Measurements from ENCODE around the gene LPAR5. TPM values are rescaled to one million over a fixed set of nuclear protein-coding genes. Genes with fewer than 3 reads are reported as not detected.

Gene LPAR5
- total RNA-seq, 1 donor from 2014 or later: 2.1 TPM

DNA sequence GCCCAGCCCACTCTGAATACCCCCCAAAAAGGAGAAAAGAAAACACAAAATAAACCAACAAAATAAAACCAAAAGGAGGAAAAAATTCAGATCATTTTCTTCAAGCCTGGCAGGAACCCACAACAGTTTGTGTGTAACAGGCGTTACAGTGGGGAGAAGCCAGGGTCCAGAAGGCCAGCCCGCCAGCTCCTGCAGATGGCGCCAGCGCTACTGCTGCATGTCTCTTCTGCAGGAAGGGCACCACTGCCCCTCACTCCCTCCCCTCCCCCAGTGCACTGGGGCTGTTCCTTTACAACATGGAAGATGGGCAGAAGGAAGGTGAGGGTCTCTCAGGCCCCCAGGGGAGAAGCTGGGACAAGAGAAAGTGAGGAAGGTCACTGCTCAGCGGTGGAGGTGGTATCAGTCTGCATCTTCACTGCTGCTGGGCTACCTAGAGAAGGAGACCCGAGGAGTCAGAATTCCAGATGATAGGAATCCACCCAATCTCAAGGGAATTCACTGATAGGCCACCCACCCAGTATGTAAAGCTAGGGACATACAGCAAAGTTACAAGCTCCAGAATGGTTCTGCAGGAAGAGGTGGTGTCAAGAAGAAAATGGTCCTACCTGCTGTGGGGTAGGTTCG lies 65.4 kb downstream of the LPAR5 start:
- DNase-seq (ENCODE audit: low read depth) (peak; percentile 20), FAIRE-seq (no peak)

DNA sequence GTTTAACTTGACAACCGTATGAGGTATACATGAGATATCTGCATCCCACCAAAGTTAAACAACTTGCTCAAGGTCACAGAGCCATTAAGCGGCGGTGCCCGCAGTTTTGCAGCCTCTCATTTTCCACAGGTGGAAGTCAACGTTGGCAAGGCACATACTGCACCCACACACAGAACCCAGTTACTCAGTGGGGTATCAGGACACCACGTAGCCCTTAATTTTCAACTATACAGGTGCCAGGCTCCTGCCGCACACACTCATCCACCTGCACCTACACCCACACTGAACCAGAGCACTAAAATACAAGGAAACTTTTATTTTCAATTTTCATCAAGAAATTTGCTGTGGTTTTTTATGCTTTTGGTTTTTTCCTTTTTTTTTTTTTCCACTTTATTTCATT lies 66.0 kb downstream of the LPAR5 start:
- TF ChIP-seq, protein P1, sequence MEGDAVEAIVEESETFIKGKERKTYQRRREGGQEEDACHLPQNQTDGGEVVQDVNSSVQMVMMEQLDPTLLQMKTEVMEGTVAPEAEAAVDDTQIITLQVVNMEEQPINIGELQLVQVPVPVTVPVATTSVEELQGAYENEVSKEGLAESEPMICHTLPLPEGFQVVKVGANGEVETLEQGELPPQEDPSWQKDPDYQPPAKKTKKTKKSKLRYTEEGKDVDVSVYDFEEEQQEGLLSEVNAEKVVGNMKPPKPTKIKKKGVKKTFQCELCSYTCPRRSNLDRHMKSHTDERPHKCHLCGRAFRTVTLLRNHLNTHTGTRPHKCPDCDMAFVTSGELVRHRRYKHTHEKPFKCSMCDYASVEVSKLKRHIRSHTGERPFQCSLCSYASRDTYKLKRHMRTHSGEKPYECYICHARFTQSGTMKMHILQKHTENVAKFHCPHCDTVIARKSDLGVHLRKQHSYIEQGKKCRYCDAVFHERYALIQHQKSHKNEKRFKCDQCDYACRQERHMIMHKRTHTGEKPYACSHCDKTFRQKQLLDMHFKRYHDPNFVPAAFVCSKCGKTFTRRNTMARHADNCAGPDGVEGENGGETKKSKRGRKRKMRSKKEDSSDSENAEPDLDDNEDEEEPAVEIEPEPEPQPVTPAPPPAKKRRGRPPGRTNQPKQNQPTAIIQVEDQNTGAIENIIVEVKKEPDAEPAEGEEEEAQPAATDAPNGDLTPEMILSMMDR (IDR thresholded peaks at IDR 0.05; ENCODE audit: insufficient read depth, low read length, severe bottlenecking): no peak
- FAIRE-seq (no peak), DNase-seq (ENCODE audit: low read depth) (no peak)
- Histone ChIP-seq H3K4me3 (ENCODE audit: low read depth, low read length) (no peak overlapping the region), H3K36me3 (ENCODE audit: control insufficient read depth, insufficient read depth, low read length) (peaks cover 17% of the 10 kb centered on the region), H3K27me3 (ENCODE audit: control insufficient read depth, insufficient read depth, low read length) (no peaks in the 10 kb centered on the region)

More for the DNA sequence above, 65.4 kb downstream of the LPAR5 start:
- H3K4me3 ChIP-seq (ENCODE audit: low read depth, low read length): no peak overlapping the region
- no peaks in the 10 kb centered on the region for H3K27me3 ChIP-seq (ENCODE audit: control insufficient read depth, insufficient read depth, low read length)
- TF ChIP-seq, protein P1 (IDR thresholded peaks at IDR 0.05; ENCODE audit: insufficient read depth, low read length, severe bottlenecking): peak; percentile 69
- H3K36me3 ChIP-seq (ENCODE audit: control insufficient read depth, insufficient read depth, low read length): peaks cover 17% of the 10 kb centered on the region

DNA sequence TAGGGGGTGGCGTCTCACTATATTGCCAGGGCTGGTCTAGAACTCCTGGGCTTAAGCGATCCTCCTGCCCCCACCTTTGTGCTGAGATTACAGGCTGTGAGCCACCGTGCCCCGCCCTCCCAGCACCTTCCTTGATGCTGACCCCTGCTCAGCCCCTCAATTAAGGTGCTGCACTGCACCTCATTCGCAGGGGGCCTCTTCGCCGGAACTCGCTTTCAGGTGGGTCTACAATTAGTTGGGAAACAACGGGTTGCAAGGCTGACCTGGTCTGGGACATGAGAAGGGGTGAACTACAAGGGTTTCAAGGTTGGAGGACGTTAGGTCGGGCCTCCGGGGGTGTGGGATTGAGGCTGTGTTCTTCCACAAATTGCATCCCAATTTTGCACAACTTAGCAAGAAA lies 66.4 kb downstream of the LPAR5 start:
- Histone ChIP-seq H3K4me3 (ENCODE audit: low read depth, low read length) (no peak overlapping the region), H3K27me3 (ENCODE audit: control insufficient read depth, insufficient read depth, low read length) (no peaks in the 10 kb centered on the region), H3K36me3 (ENCODE audit: control insufficient read depth, insufficient read depth, low read length) (peaks cover 15% of the 10 kb centered on the region)
- FAIRE-seq: no peak
- DNase-seq (ENCODE audit: low read depth): no peak
- TF ChIP-seq, protein P1 (IDR thresholded peaks at IDR 0.05; ENCODE audit: insufficient read depth, low read length, severe bottlenecking): no peak

Other genes starting within 250 kb of the LPAR5 start
- not detected in 2 replicates for gene CD27, start 191.0 kb downstream of the LPAR5 start, total RNA-seq
- 1.8 and 3.1 TPM in 2 replicates for gene TAPBPL, start 183.9 kb downstream of the LPAR5 start, total RNA-seq
- gene VAMP1, start 165.3 kb downstream of the LPAR5 start, total RNA-seq: 0.26 and 3.1 TPM in 2 replicates
- 61.1 and 102 TPM in 2 replicates for gene MRPL51, start 142.7 kb downstream of the LPAR5 start, total RNA-seq
- 14.7 and 17.9 TPM in 2 replicates for gene NCAPD2, start 141.9 kb downstream of the LPAR5 start, total RNA-seq
- 5,048 and 6,753 TPM in 2 replicates for gene GAPDH, start 101.4 kb downstream of the LPAR5 start, total RNA-seq
- gene IFFO1, start 79.9 kb downstream of the LPAR5 start, total RNA-seq: 0.51 and 0.53 TPM in 2 replicates
- 26.5 and 33.4 TPM in 2 replicates for gene NOP2, start 67.7 kb downstream of the LPAR5 start, total RNA-seq
- 107 and 121 TPM in 2 replicates for gene CHD4, start 28.6 kb downstream of the LPAR5 start, total RNA-seq
- under 0.01 and 0.51 TPM in 2 replicates for gene ACRBP, start 11.5 kb upstream of the LPAR5 start, total RNA-seq
- 15.3 and 22.0 TPM in 2 replicates for gene ING4, start 27.2 kb upstream of the LPAR5 start, total RNA-seq
- 5.3 and 7.0 TPM in 2 replicates for gene ZNF384, start 53.4 kb upstream of the LPAR5 start, total RNA-seq
- gene PIANP, start 64.9 kb upstream of the LPAR5 start, total RNA-seq: not detected in 2 replicates
- gene COPS7A, start 88.1 kb upstream of the LPAR5 start, total RNA-seq: 63.7 and 86.0 TPM in 2 replicates
- gene MLF2, start 117.2 kb upstream of the LPAR5 start, total RNA-seq: 136 and 180 TPM in 2 replicates
- 17.6 and 35.3 TPM in 2 replicates for gene PTMS, start 130.4 kb upstream of the LPAR5 start, total RNA-seq
- not detected in 2 replicates for gene LAG3, start 136.6 kb upstream of the LPAR5 start, total RNA-seq
- gene CD4, start 153.6 kb upstream of the LPAR5 start, total RNA-seq: not detected in 2 replicates
- gene GPR162, start 185.9 kb upstream of the LPAR5 start, total RNA-seq: not detected in 2 replicates
- gene P3H3, start 192.4 kb upstream of the LPAR5 start, total RNA-seq: 11.3 and 20.0 TPM in 2 replicates
- 0.38 and 0.53 TPM in 2 replicates for gene GNB3, start 205.0 kb upstream of the LPAR5 start, total RNA-seq
- gene CDCA3, start 215.3 kb upstream of the LPAR5 start, total RNA-seq: 0.26 and 0.51 TPM in 2 replicates
- 45.0 and 46.9 TPM in 2 replicates for gene USP5, start 216.2 kb upstream of the LPAR5 start, total RNA-seq
- 1,194 and 1,306 TPM in 2 replicates for gene TPI1, start 231.6 kb upstream of the LPAR5 start, total RNA-seq
- gene SPSB2, start 237.3 kb upstream of the LPAR5 start, total RNA-seq: 7.9 and 12.5 TPM in 2 replicates

Measured in bronchial epithelial cell (primary cell).